Fibroblast of lung (primary cell): Measurements from ENCODE around the gene ZNF776. TPM values are rescaled to one million over a fixed set of nuclear protein-coding genes. Genes with fewer than 3 reads are reported as not detected.

Experiments
- DNase-seq, 2 donors: peaks; one replicate each; pipeline versions ENCODE4 v3.0.0 to v3.0.0-alpha.2; 2010; ENCODE audit warnings: low read depth in 2 of 2
- H2AFZ ChIP-seq: 2 replicates; pipeline ENCODE4 v1.5.1; 2012; ENCODE audit warnings: low read length, control low read depth, inconsistent platforms
- H3K27ac ChIP-seq: 2 replicates; pipeline ENCODE4 v1.5.1; 2011; ENCODE audit warnings: low read length, control low read depth; ENCODE audit not compliant: insufficient read depth
- H3K27me3 ChIP-seq: 2 replicates; pipeline ENCODE4 v1.5.1; 2011; ENCODE audit warnings: mild to moderate bottlenecking, low read length; ENCODE audit not compliant: control insufficient read depth, insufficient read depth
- H3K36me3 ChIP-seq: 2 replicates; pipeline ENCODE4 v1.5.1; 2011; ENCODE audit warnings: low read length; ENCODE audit not compliant: control insufficient read depth, insufficient read depth
- H3K4me1 ChIP-seq: 2 replicates; pipeline ENCODE4 v1.5.1; 2011; ENCODE audit warnings: low read length; ENCODE audit not compliant: control insufficient read depth, insufficient read depth; ENCODE audit errors: extremely low read depth
- H3K4me2 ChIP-seq: 2 replicates; pipeline ENCODE4 v1.5.1; 2011; ENCODE audit warnings: low read length, control low read depth; ENCODE audit not compliant: insufficient read depth; ENCODE audit errors: extremely low read depth
- H3K4me3 ChIP-seq, 4 experiments: fragments of 200-600 bp in 1 of 4; sonication (generic) in 1 of 4; replicated peaks in 1 of 4; 2 replicates each; pipeline ENCODE4 v1.5.1; 2011 to 2016; ENCODE audit warnings: low read length in 4 of 4, low read depth in 3 of 4, mild to moderate bottlenecking in 3 of 4, control low read depth in 2 of 4, inconsistent platforms in 1 of 4, mixed read lengths in 1 of 4; ENCODE audit not compliant: insufficient read depth in 1 of 4; ENCODE audit errors: control extremely low read depth in 1 of 4
- H3K79me2 ChIP-seq: 2 replicates; pipeline ENCODE4 v1.5.1; 2012; ENCODE audit warnings: mild to moderate bottlenecking, low read length, inconsistent platforms; ENCODE audit not compliant: control insufficient read depth, insufficient read depth
- H3K9ac ChIP-seq: 2 replicates; pipeline ENCODE4 v1.5.1; 2011; ENCODE audit warnings: mild to moderate bottlenecking, low read length, control low read depth; ENCODE audit not compliant: insufficient read depth
- H3K9me3 ChIP-seq: 2 replicates; pipeline ENCODE4 v1.5.1; 2012; ENCODE audit warnings: low read depth, low read length; ENCODE audit not compliant: control insufficient read depth, insufficient read depth
- H4K20me1 ChIP-seq: 2 replicates; pipeline ENCODE4 v1.5.1; 2011; ENCODE audit warnings: low read length; ENCODE audit not compliant: control insufficient read depth, insufficient read depth; ENCODE audit errors: extremely low read depth
- CTCF ChIP-seq, 2 donors: IDR thresholded peaks in 1 of 2; conservative IDR thresholded peaks in 1 of 2; 1 replicate in 1 of 2; 2 replicates in 1 of 2; pipeline ENCODE4 v1.5.1; 2011 to 2012; ENCODE audit warnings: low read length in 2 of 2, control low read depth in 1 of 2, inconsistent platforms in 1 of 2, low read depth in 1 of 2, mild to moderate bottlenecking in 1 of 2
- EZH2 ChIP-seq: IDR thresholded peaks from 2 replicates; pipeline ENCODE4 v1.5.1; 2012; ENCODE audit warnings: low read length, control low read depth, mild to moderate bottlenecking; ENCODE audit errors: missing control alignments
- polyA minus RNA-seq: library from RNA; depleted of rRNA, polyadenylated mRNA; stranded (reverse); fragments of >200 nt; gene quantifications from 2 replicates; pipeline ENCODE4 v1.2.3, GENCODE V29; 2011; ENCODE audit warnings: low replicate concordance
- polyA plus RNA-seq, 2 donors: library from polyadenylated mRNA; depleted of rRNA in 1 of 2; stranded (reverse) in 1 of 2; unstranded in 1 of 2; fragments of >200 nt; gene quantifications; 2 replicates each; pipeline ENCODE4 v1.2.1, GENCODE V29; 2011 to 2012; ENCODE audit warnings: missing spikeins in 1 of 2
- total RNA-seq: library from RNA; depleted of rRNA; stranded (reverse); fragments of >200 nt; gene quantifications from 2 replicates; pipeline ENCODE4 v1.2.1, GENCODE V29; 2014

ZNF776 gene
- 10.3 and 20.0 TPM in 2 replicates for total RNA-seq
- polyA plus RNA-seq: 5.7 and 7.8 TPM in 2 replicates
- polyA plus RNA-seq (2012): 4.5 and 7.9 TPM in 2 replicates
- 5.6 and 7.1 TPM in 2 replicates for polyA minus RNA-seq

- Histone ChIP-seq H3K36me3 (peaks cover 2% of the 10 kb centered on the region), H2AFZ (peak within 1 kb of the TSS; percentile 82), H3K27ac (peak within 1 kb of the TSS; percentile 51), H3K9me3 (no peaks in the 10 kb centered on the region), H3K79me2 (peaks cover 21% of the 10 kb centered on the region), H3K4me2 (peak within 1 kb of the TSS; percentile 92), H3K9ac (peak within 1 kb of the TSS; percentile 66), H3K4me1 (peaks cover 3% of the 10 kb centered on the region), H3K27me3 (no peaks in the 10 kb centered on the region), H4K20me1 (no peaks in the 10 kb centered on the region), H3K4me3 (peak within 1 kb of the TSS; percentile 21 to 98 (median 84))
- TF ChIP-seq CTCF (conservative IDR thresholded peaks at IDR 0.05 in 1 of 2, IDR thresholded peaks at IDR 0.05 in 1 of 2; ENCODE audit: low read depth in 1 of 2, low read length in 2 of 2) (no peak), EZH2 (no peak)
- peak; percentile 89 to 93 for DNase-seq
These were observed at the start of gene ZNF776 for GRCh38 chr19:57746580-57747471. ZNF776 (plus strand) TSS chr19:57746815; CDS start chr19:57747059, 244 bp downstream.

DNA sequence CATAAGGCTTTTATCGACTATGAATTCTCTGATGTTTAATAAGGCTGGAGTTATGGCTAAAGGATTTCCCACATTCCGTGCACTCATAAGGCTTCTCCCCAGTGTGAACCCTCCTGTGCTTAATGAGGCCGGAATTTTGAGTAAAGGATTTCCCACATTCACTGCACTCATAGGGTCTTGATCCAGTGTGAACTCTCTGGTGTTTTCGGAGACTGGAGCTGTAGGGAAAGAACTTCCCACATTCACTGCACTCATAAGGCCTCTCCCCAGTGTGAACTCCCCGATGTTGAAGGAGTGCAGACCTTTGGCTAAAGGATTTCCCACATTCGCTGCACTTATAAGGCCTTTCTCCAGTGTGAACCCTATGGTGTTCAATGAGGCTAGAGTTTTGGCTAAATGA is 45.0 kb upstream of the ZNF776 start:
- no peak for DNase-seq
- H3K27me3 ChIP-seq: no peaks in the 10 kb centered on the region
- TF ChIP-seq EZH2 (no peak), CTCF (conservative IDR thresholded peaks at IDR 0.05 in 1 of 2, IDR thresholded peaks at IDR 0.05 in 1 of 2; ENCODE audit: low read depth in 1 of 2, low read length in 2 of 2) (no peak)
- no peaks in the 10 kb centered on the region for H3K79me2 ChIP-seq
- peaks cover 3% of the 10 kb centered on the region for H3K36me3 ChIP-seq
- no peak overlapping the region for H3K4me3 ChIP-seq
- peaks cover 1% of the 10 kb centered on the region for H3K9me3 ChIP-seq
- no peaks in the 10 kb centered on the region for H4K20me1 ChIP-seq
- no peak overlapping the region for H3K9ac ChIP-seq
- no peak overlapping the region for H3K27ac ChIP-seq
- no peak overlapping the region for H2AFZ ChIP-seq
- no peak overlapping the region for H3K4me2 ChIP-seq
- H3K4me1 ChIP-seq: no peaks in the 10 kb centered on the region

- H2AFZ ChIP-seq: no peak overlapping the region
- no peaks in the 10 kb centered on the region for H4K20me1 ChIP-seq
- peaks cover 2% of the 10 kb centered on the region for H3K36me3 ChIP-seq
- no peaks in the 10 kb centered on the region for H3K9me3 ChIP-seq
- no peak overlapping the region for H3K4me3 ChIP-seq
- H3K79me2 ChIP-seq: no peaks in the 10 kb centered on the region
- no peak for DNase-seq
- H3K4me2 ChIP-seq: no peak overlapping the region
- no peak for TF ChIP-seq CTCF (conservative IDR thresholded peaks at IDR 0.05 in 1 of 2, IDR thresholded peaks at IDR 0.05 in 1 of 2; ENCODE audit: low read depth in 1 of 2, low read length in 2 of 2)
- no peak for TF ChIP-seq EZH2
- H3K4me1 ChIP-seq: peaks cover 2% of the 10 kb centered on the region
- H3K27ac ChIP-seq: no peak overlapping the region
- no peak overlapping the region for H3K9ac ChIP-seq
- H3K27me3 ChIP-seq: no peaks in the 10 kb centered on the region
These were observed 40.3 kb upstream of the ZNF776 start for GRCh38 chr19:57706346-57706745.
